GM23338 (cell line): ENCODE measurements around the gene DGCR8. TPM values are rescaled to one million over a fixed set of nuclear protein-coding genes. Genes with fewer than 3 reads are reported as not detected.

ENCODE experiments used
- ATAC-seq: fragments of 200-7000 bp; cut with Tn5 transposase; 3 replicates; pipeline ENCODE4 v1.9.1; 2020
- DNase-seq: peaks from one replicate; pipeline ENCODE4 v3.0.0-alpha.2; 2015; ENCODE audit warnings: low spot score
- H2AFZ ChIP-seq: fragments of 200-600 bp; sonication (generic); 2 replicates; pipeline ENCODE4 v1.8.0; 2016; ENCODE audit warnings: antibody characterized with exemption, mild to moderate bottlenecking, moderate library complexity
- H3F3A ChIP-seq: fragments of 200-600 bp; sonication (generic); replicated peaks from 2 replicates; pipeline ENCODE4 v1.8.0; 2017; ENCODE audit warnings: antibody characterized with exemption, mixed run types, low read depth
- H3K27ac ChIP-seq: fragments of 200-600 bp; sonication (generic); 2 replicates; pipeline ENCODE4 v1.6.1; 2016; ENCODE audit warnings: low read depth
- H3K27me3 ChIP-seq: fragments of 200-600 bp; sonication (generic); 2 replicates; pipeline ENCODE4 v1.8.0; 2016; ENCODE audit warnings: mild to moderate bottlenecking, mixed run types, moderate library complexity; ENCODE audit not compliant: insufficient read depth
- H3K36me3 ChIP-seq: fragments of 200-600 bp; sonication (generic); 2 replicates; pipeline ENCODE4 v1.8.0; 2016; ENCODE audit warnings: mild to moderate bottlenecking; ENCODE audit not compliant: insufficient read depth
- H3K4me1 ChIP-seq: fragments of 200-600 bp; sonication (generic); 2 replicates; pipeline ENCODE4 v1.8.0; 2016; ENCODE audit warnings: mild to moderate bottlenecking, moderate library complexity; ENCODE audit not compliant: insufficient read depth
- H3K4me2 ChIP-seq: fragments of 200-600 bp; sonication (generic); 2 replicates; pipeline ENCODE4 v1.7.1; 2017; ENCODE audit warnings: mixed run types
- H3K4me3 ChIP-seq: fragments of 200-600 bp; sonication (generic); 2 replicates; pipeline ENCODE4 v1.6.1; 2016; ENCODE audit warnings: mixed run types
- H3K79me2 ChIP-seq: fragments of 200-600 bp; sonication (generic); replicated peaks from 2 replicates; pipeline ENCODE4 v1.8.0; 2017; ENCODE audit warnings: mild to moderate bottlenecking; ENCODE audit not compliant: insufficient read depth
- H3K9me2 ChIP-seq: fragments of 200-600 bp; sonication (generic); 2 replicates; pipeline ENCODE4 v1.8.0; 2017; ENCODE audit not compliant: insufficient read depth
- H4K20me1 ChIP-seq: fragments of 200-600 bp; sonication (generic); replicated peaks from 2 replicates; pipeline ENCODE4 v1.8.0; 2017; ENCODE audit warnings: mild to moderate bottlenecking; ENCODE audit not compliant: insufficient read depth
- H3K27ac Mint-ChIP-seq: 2 replicates; pipeline ENCODE4 v1.8.0; 2020; ENCODE audit warnings: inconsistent platforms, mild to moderate bottlenecking, moderate library complexity, mixed read lengths
- H3K27me3 Mint-ChIP-seq: 3 replicates; pipeline ENCODE4 v1.8.0; 2022; ENCODE audit warnings: low read depth, mild to moderate bottlenecking, moderate library complexity, mixed read lengths, inconsistent platforms; ENCODE audit not compliant: insufficient read depth, poor library complexity
- H3K36me3 Mint-ChIP-seq: 3 replicates; pipeline ENCODE4 v1.8.0; 2021; ENCODE audit warnings: low read depth, mild to moderate bottlenecking, inconsistent platforms, moderate library complexity, mixed read lengths
- H3K4me1 Mint-ChIP-seq: 3 replicates; pipeline ENCODE4 v1.8.0; 2020; ENCODE audit warnings: mild to moderate bottlenecking, inconsistent platforms, mixed read lengths
- H3K4me3 Mint-ChIP-seq: 3 replicates; pipeline ENCODE4 v1.8.0; 2021; ENCODE audit warnings: moderate library complexity, mild to moderate bottlenecking, inconsistent platforms, mixed read lengths
- H3K9me3 Mint-ChIP-seq: 3 replicates; pipeline ENCODE4 v1.8.0; 2020; ENCODE audit warnings: moderate library complexity, mild to moderate bottlenecking, inconsistent platforms, mixed read lengths
- CREB1 ChIP-seq: fragments of 250-450 bp; sonication (Bioruptor Pico); IDR thresholded peaks from 2 replicates; pipeline ENCODE4 v1.5.0; 2020; ENCODE audit warnings: low read depth, mild to moderate bottlenecking, moderate library complexity
- EZH2 ChIP-seq: fragments of 200-600 bp; sonication (generic); IDR thresholded peaks from one replicate; pipeline ENCODE4 v1.8.0; 2017; ENCODE audit warnings: antibody characterized with exemption, mild to moderate bottlenecking, low read depth; ENCODE audit not compliant: unreplicated experiment
- EZH2phosphoT487 ChIP-seq: fragments of 200-600 bp; sonication (generic); IDR thresholded peaks from one replicate; pipeline ENCODE4 v1.8.1; 2018; ENCODE audit warnings: antibody characterized with exemption; ENCODE audit not compliant: unreplicated experiment
- JUNB ChIP-seq: IDR thresholded peaks from one replicate; pipeline ENCODE4 v1.6.1; 2016; ENCODE audit warnings: antibody characterized with exemption; ENCODE audit not compliant: unreplicated experiment
- NANOG ChIP-seq: IDR thresholded peaks from 2 replicates; pipeline ENCODE4 v1.6.1; 2016; ENCODE audit warnings: antibody characterized with exemption, borderline replicate concordance
- POLR2AphosphoS5 ChIP-seq: IDR thresholded peaks from 2 replicates; pipeline ENCODE4 v1.6.1; 2016; ENCODE audit warnings: antibody characterized with exemption, low read depth
- STAT1 ChIP-seq: IDR thresholded peaks from one replicate; pipeline ENCODE4 v1.6.1; 2016; ENCODE audit warnings: antibody characterized with exemption; ENCODE audit not compliant: unreplicated experiment
- ZNF114 ChIP-seq: fragments of 250-450 bp; sonication (Bioruptor Pico); IDR thresholded peaks from 2 replicates; pipeline ENCODE4 v1.5.0; 2020; ENCODE audit warnings: mild to moderate bottlenecking, moderate library complexity
- ZNF331 ChIP-seq: fragments of 250-450 bp; sonication (Bioruptor Pico); IDR thresholded peaks from 2 replicates; pipeline ENCODE4 v1.5.0; 2020; ENCODE audit warnings: low read depth, mild to moderate bottlenecking, moderate library complexity
- polyA plus RNA-seq: library from polyadenylated mRNA; unstranded; fragments of >200 nt; fragmentation: Nextera tagmentation; extraction: Ambion mirVana; gene quantifications from 2 replicates; pipeline ENCODE4 v1.2.1, GENCODE V29; 2016
- total RNA-seq: library from RNA; depleted of rRNA; stranded (reverse); fragments of >200 nt; shearing (Covaris generic); gene quantifications from 2 replicates; pipeline ENCODE4 v1.2.3, GENCODE V29; 2014
- TF ChIP-seq, protein P1 (sequence below): fragments of 250-450 bp; sonication (Bioruptor Pico); IDR thresholded peaks from 2 replicates; pipeline ENCODE4 v1.5.0; 2020; ENCODE audit warnings: mild to moderate bottlenecking, moderate library complexity
- TF ChIP-seq, protein P2 (sequence below): IDR thresholded peaks from 2 replicates; pipeline ENCODE4 v1.6.1; 2016; ENCODE audit warnings: antibody characterized with exemption
- TF ChIP-seq, protein P3 (sequence below), 2 experiments: fragments of 200-600 bp in 1 of 2; sonication (generic) in 1 of 2; conservative IDR thresholded peaks; 2 replicates each; pipeline versions ENCODE4 v1.5.1 to v1.6.1; 2016 to 2017; ENCODE audit warnings: antibody characterized with exemption in 2 of 2, low read depth in 2 of 2, mild to moderate bottlenecking in 2 of 2, moderate library complexity in 1 of 2
- TF ChIP-seq, protein P4 (sequence below): IDR thresholded peaks from one replicate; pipeline ENCODE4 v1.6.1; 2018; ENCODE audit warnings: antibody characterized with exemption; ENCODE audit not compliant: unreplicated experiment

Gene DGCR8
- total and polyA plus RNA-seq, 2 experiments from 2014 or later = 12.2 to 48.9 TPM

DNA sequence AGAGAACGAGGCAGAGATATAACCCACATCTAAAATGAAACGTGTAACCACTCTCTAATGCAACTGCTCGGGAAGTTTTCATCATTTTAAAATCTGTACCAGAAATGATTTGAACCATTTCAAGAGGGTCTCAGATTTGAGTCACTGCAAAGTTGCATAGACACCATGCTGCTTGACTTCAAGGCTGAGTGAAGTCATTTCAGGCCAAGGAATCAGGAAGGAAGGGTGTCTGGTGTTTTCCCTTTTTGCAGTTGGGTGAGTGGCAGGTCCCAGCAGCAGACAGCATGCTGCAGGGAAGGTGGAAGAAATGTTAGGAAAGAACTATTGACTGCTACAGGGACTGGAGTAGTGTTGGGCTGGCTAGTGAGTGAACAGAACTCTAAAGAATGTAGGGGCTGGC lies 42.6 kb upstream of the DGCR8 start:
- Mint-ChIP-seq H3K27ac (no peak overlapping the region), H3K27me3 (peaks cover 8% of the 10 kb centered on the region), H3K4me3 (no peak overlapping the region)

More for the DNA sequence above, 42.6 kb upstream of the DGCR8 start:
- H3K36me3 Mint-ChIP-seq = no peaks in the 10 kb centered on the region; the same call in 2 of the 3 replicates
- H2AFZ ChIP-seq = no peak overlapping the region
- no peak for TF ChIP-seq POLR2AphosphoS5
- TF ChIP-seq, protein P1, sequence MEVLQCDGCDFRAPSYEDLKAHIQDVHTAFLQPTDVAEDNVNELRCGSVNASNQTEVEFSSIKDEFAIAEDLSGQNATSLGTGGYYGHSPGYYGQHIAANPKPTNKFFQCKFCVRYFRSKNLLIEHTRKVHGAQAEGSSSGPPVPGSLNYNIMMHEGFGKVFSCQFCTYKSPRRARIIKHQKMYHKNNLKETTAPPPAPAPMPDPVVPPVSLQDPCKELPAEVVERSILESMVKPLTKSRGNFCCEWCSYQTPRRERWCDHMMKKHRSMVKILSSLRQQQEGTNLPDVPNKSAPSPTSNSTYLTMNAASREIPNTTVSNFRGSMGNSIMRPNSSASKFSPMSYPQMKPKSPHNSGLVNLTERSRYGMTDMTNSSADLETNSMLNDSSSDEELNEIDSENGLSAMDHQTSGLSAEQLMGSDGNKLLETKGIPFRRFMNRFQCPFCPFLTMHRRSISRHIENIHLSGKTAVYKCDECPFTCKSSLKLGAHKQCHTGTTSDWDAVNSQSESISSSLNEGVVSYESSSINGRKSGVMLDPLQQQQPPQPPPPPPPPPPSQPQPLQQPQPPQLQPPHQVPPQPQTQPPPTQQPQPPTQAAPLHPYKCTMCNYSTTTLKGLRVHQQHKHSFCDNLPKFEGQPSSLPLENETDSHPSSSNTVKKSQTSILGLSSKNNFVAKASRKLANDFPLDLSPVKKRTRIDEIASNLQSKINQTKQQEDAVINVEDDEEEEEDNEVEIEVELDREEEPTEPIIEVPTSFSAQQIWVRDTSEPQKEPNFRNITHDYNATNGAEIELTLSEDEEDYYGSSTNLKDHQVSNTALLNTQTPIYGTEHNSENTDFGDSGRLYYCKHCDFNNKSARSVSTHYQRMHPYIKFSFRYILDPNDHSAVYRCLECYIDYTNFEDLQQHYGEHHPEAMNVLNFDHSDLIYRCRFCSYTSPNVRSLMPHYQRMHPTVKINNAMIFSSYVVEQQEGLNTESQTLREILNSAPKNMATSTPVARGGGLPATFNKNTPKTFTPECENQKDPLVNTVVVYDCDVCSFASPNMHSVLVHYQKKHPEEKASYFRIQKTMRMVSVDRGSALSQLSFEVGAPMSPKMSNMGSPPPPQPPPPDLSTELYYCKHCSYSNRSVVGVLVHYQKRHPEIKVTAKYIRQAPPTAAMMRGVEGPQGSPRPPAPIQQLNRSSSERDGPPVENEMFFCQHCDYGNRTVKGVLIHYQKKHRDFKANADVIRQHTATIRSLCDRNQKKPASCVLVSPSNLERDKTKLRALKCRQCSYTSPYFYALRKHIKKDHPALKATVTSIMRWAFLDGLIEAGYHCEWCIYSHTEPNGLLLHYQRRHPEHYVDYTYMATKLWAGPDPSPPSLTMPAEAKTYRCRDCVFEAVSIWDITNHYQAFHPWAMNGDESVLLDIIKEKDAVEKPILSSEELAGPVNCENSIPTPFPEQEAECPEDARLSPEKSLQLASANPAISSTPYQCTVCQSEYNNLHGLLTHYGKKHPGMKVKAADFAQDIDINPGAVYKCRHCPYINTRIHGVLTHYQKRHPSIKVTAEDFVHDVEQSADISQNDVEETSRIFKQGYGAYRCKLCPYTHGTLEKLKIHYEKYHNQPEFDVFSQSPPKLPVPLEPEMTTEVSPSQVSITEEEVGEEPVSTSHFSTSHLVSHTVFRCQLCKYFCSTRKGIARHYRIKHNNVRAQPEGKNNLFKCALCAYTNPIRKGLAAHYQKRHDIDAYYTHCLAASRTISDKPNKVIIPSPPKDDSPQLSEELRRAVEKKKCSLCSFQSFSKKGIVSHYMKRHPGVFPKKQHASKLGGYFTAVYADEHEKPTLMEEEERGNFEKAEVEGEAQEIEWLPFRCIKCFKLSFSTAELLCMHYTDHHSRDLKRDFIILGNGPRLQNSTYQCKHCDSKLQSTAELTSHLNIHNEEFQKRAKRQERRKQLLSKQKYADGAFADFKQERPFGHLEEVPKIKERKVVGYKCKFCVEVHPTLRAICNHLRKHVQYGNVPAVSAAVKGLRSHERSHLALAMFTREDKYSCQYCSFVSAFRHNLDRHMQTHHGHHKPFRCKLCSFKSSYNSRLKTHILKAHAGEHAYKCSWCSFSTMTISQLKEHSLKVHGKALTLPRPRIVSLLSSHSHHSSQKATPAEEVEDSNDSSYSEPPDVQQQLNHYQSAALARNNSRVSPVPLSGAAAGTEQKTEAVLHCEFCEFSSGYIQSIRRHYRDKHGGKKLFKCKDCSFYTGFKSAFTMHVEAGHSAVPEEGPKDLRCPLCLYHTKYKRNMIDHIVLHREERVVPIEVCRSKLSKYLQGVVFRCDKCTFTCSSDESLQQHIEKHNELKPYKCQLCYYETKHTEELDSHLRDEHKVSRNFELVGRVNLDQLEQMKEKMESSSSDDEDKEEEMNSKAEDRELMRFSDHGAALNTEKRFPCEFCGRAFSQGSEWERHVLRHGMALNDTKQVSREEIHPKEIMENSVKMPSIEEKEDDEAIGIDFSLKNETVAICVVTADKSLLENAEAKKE = no peak
- TF ChIP-seq, protein P2, sequence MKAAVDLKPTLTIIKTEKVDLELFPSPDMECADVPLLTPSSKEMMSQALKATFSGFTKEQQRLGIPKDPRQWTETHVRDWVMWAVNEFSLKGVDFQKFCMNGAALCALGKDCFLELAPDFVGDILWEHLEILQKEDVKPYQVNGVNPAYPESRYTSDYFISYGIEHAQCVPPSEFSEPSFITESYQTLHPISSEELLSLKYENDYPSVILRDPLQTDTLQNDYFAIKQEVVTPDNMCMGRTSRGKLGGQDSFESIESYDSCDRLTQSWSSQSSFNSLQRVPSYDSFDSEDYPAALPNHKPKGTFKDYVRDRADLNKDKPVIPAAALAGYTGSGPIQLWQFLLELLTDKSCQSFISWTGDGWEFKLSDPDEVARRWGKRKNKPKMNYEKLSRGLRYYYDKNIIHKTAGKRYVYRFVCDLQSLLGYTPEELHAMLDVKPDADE = no peak
- TF ChIP-seq CREB1 (CRISPR knock-in tag) = no peak
- TF ChIP-seq, protein P3, sequence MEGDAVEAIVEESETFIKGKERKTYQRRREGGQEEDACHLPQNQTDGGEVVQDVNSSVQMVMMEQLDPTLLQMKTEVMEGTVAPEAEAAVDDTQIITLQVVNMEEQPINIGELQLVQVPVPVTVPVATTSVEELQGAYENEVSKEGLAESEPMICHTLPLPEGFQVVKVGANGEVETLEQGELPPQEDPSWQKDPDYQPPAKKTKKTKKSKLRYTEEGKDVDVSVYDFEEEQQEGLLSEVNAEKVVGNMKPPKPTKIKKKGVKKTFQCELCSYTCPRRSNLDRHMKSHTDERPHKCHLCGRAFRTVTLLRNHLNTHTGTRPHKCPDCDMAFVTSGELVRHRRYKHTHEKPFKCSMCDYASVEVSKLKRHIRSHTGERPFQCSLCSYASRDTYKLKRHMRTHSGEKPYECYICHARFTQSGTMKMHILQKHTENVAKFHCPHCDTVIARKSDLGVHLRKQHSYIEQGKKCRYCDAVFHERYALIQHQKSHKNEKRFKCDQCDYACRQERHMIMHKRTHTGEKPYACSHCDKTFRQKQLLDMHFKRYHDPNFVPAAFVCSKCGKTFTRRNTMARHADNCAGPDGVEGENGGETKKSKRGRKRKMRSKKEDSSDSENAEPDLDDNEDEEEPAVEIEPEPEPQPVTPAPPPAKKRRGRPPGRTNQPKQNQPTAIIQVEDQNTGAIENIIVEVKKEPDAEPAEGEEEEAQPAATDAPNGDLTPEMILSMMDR (conservative IDR thresholded peaks at IDR 0.05; ENCODE audit: low read depth in 2 of 2) = no peak
- no peak for TF ChIP-seq STAT1
- no peak for TF ChIP-seq ZNF114 (CRISPR knock-in tag)
- no peak for TF ChIP-seq NANOG
- no peak for TF ChIP-seq EZH2
- no peak for TF ChIP-seq ZNF331
- TF ChIP-seq, protein P4, sequence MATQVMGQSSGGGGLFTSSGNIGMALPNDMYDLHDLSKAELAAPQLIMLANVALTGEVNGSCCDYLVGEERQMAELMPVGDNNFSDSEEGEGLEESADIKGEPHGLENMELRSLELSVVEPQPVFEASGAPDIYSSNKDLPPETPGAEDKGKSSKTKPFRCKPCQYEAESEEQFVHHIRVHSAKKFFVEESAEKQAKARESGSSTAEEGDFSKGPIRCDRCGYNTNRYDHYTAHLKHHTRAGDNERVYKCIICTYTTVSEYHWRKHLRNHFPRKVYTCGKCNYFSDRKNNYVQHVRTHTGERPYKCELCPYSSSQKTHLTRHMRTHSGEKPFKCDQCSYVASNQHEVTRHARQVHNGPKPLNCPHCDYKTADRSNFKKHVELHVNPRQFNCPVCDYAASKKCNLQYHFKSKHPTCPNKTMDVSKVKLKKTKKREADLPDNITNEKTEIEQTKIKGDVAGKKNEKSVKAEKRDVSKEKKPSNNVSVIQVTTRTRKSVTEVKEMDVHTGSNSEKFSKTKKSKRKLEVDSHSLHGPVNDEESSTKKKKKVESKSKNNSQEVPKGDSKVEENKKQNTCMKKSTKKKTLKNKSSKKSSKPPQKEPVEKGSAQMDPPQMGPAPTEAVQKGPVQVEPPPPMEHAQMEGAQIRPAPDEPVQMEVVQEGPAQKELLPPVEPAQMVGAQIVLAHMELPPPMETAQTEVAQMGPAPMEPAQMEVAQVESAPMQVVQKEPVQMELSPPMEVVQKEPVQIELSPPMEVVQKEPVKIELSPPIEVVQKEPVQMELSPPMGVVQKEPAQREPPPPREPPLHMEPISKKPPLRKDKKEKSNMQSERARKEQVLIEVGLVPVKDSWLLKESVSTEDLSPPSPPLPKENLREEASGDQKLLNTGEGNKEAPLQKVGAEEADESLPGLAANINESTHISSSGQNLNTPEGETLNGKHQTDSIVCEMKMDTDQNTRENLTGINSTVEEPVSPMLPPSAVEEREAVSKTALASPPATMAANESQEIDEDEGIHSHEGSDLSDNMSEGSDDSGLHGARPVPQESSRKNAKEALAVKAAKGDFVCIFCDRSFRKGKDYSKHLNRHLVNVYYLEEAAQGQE = no peak
- no peak for TF ChIP-seq JUNB
- no peak for TF ChIP-seq EZH2phosphoT487
- no peak for ATAC-seq
- no peaks in the 10 kb centered on the region for H3K79me2 ChIP-seq
- H3K36me3 ChIP-seq = no peaks in the 10 kb centered on the region
- H3K4me2 ChIP-seq = no peak overlapping the region
- no peaks in the 10 kb centered on the region; the same call in 1 of the 2 replicates for H4K20me1 ChIP-seq
- H3K9me3 Mint-ChIP-seq = no peaks in the 10 kb centered on the region
- no peaks in the 10 kb centered on the region for H3K4me1 ChIP-seq
- no peak for DNase-seq
- H3K4me1 Mint-ChIP-seq = no peaks in the 10 kb centered on the region
- H3K9me2 ChIP-seq = no peaks in the 10 kb centered on the region
- H3K27ac ChIP-seq = no peak overlapping the region
- no peak overlapping the region for H3K4me3 ChIP-seq
- no peaks in the 10 kb centered on the region for H3K27me3 ChIP-seq
- no peaks in the 10 kb centered on the region for H3F3A ChIP-seq
